ENCODE data around the gene INTS2. TPM values are rescaled to one million over a fixed set of nuclear protein-coding genes. Genes with fewer than 3 reads are reported as not detected.
"Not testable (repeated sequence)": the region's sequence is repeated elsewhere in the genome, so short reads cannot be mapped to it uniquely, and the experiment has no call there.

The INTS2 gene
- total RNA-seq, 3 donors from 2014 or later, result 9.2 to 12.0 (median 11.7) TPM

GRCh38 chr17:61895391-61895790 lies 32.4 kb downstream of the INTS2 start:
- Histone ChIP-seq H3K36me3 (ENCODE audit: low read depth) (no peaks in the 10 kb centered on the region), H3K4me3 (no peak overlapping the region), H3K9me3 (no peaks in the 10 kb centered on the region), H3K4me1 (ENCODE audit: low read depth) (no peaks in the 10 kb centered on the region)
- intact Hi-C loops (cut with DNase I, micrococcal nuclease), result no loop called here
- DNase-seq (no peak), ATAC-seq (no peak)
- TF ChIP-seq CTCF (IDR thresholded peaks at IDR 0.05), result no peak

GRCh38 chr17:61894310-61894709 lies 33.5 kb downstream of the INTS2 start:
- DNase-seq; ATAC-seq; H3K9me3 ChIP-seq; H3K36me3 ChIP-seq (ENCODE audit: low read depth); intact Hi-C loops (cut with DNase I, micrococcal nuclease); H3K4me1 ChIP-seq (ENCODE audit: low read depth); H3K4me3 ChIP-seq: not testable (repeated sequence)

GRCh38 chr17:61887733-61888132 lies 40.0 kb downstream of the INTS2 start:
- H3K36me3 ChIP-seq (ENCODE audit: low read depth); ATAC-seq; DNase-seq; H3K4me1 ChIP-seq (ENCODE audit: low read depth); H3K9me3 ChIP-seq; intact Hi-C loops (cut with DNase I, micrococcal nuclease); H3K4me3 ChIP-seq: not testable (repeated sequence)

GRCh38 chr17:61885865-61886264 lies 41.9 kb downstream of the INTS2 start:
- H3K36me3 ChIP-seq (ENCODE audit: low read depth); intact Hi-C loops (cut with DNase I, micrococcal nuclease); ATAC-seq; H3K4me1 ChIP-seq (ENCODE audit: low read depth); H3K4me3 ChIP-seq; H3K9me3 ChIP-seq; DNase-seq: not testable (repeated sequence)

- no peak for ATAC-seq
- H3K4me1 ChIP-seq (ENCODE audit: low read depth), result no peaks in the 10 kb centered on the region
- H3K4me3 ChIP-seq, result no peak overlapping the region
- H3K9me3 ChIP-seq, result no peaks in the 10 kb centered on the region
- intact Hi-C loops (cut with DNase I, micrococcal nuclease), result no loop called here
- TF ChIP-seq CTCF (IDR thresholded peaks at IDR 0.05), result no peak
- DNase-seq, result no peak
- H3K36me3 ChIP-seq (ENCODE audit: low read depth), result no peaks in the 10 kb centered on the region
Measured at GRCh38 chr17:61884864-61885263, 42.9 kb downstream of the INTS2 start.

GRCh38 chr17:61880589-61881102 lies 47.1 kb downstream of the INTS2 start:
- ATAC-seq (no peak), DNase-seq (no peak)
- no peaks in the 10 kb centered on the region for H3K9me3 ChIP-seq
- no peak for TF ChIP-seq CTCF (IDR thresholded peaks at IDR 0.05)
- H3K4me3 ChIP-seq, result no peak overlapping the region
- H3K4me1 ChIP-seq (ENCODE audit: low read depth), result no peaks in the 10 kb centered on the region
- intact Hi-C loops (cut with DNase I, micrococcal nuclease), result no loop called here
- no peaks in the 10 kb centered on the region for H3K36me3 ChIP-seq (ENCODE audit: low read depth)

- Histone ChIP-seq H3K4me3 (no peak overlapping the region), H3K4me1 (ENCODE audit: low read depth) (no peaks in the 10 kb centered on the region), H3K36me3 (ENCODE audit: low read depth) (no peaks in the 10 kb centered on the region), H3K9me3 (no peaks in the 10 kb centered on the region)
- intact Hi-C loops (cut with DNase I, micrococcal nuclease), result no loop called here
- no peak for ATAC-seq
- DNase-seq, result no peak
- no peak for TF ChIP-seq CTCF (IDR thresholded peaks at IDR 0.05)
Measured at GRCh38 chr17:61878984-61879612, 48.7 kb downstream of the INTS2 start.
